Measurements from ENCODE around the gene DFFA. TPM values are rescaled to one million over a fixed set of nuclear protein-coding genes. Genes with fewer than 3 reads are reported as not detected.

DFFA gene
- total RNA-seq, 1 experiment from 2014 or later, result 94.1 TPM

- no peak overlapping the region for H3K23ac ChIP-seq (ENCODE audit: insufficient read length, low read depth, low read length)
- no peak overlapping the region for H4K5ac ChIP-seq (ENCODE audit: insufficient read length, low read depth, low read length)
- H3K9ac ChIP-seq (ENCODE audit: extremely low read depth, insufficient read length, low read length), result no peak overlapping the region
- H2BK15ac ChIP-seq (ENCODE audit: low read depth, low read length), result no peak overlapping the region
- no peak overlapping the region for H3T11ph ChIP-seq (ENCODE audit: low read length)
- H4K20me1 ChIP-seq (ENCODE audit: control insufficient read depth, insufficient read depth, insufficient read length), result no peaks in the 10 kb centered on the region
- no peak overlapping the region for H3K18ac ChIP-seq (ENCODE audit: insufficient read length, low read depth, low read length)
- Mint-ChIP-seq H3K4me3 (no peak overlapping the region), H3K27me3 (ENCODE audit: low read depth) (no peaks in the 10 kb centered on the region), H3K9me3 (no peaks in the 10 kb centered on the region), H3K36me3 (ENCODE audit: insufficient read depth in 1 of 3, low read depth in 3 of 3) (peaks cover 52 to 73% (median 71%) of the 10 kb centered on the region in 3 experiments), H3K27ac (no peak overlapping the region), H3K4me1 (peaks cover 5 to 6% of the 10 kb centered on the region in 2 experiments; a peak in 2 of 4 replicates)
- H3K56ac ChIP-seq (ENCODE audit: insufficient read length, low read depth, low read length), result no peak overlapping the region
- no peak overlapping the region for H3K4me2 ChIP-seq (ENCODE audit: insufficient read depth, insufficient read length, low read length)
- no peak overlapping the region for H3K4ac ChIP-seq (ENCODE audit: low read depth, low read length)
- H2AK5ac ChIP-seq (ENCODE audit: insufficient read length, low read length), result no peak overlapping the region
- no peaks in the 10 kb centered on the region for H3K9me3 ChIP-seq (ENCODE audit: control insufficient read depth, low read depth, low read length)
- WGBS (ENCODE audit: extremely low coverage, insufficient read length, low lambda C conversion rate), result no CpG with 5 or more reads among the region's 2 CpGs
- H2BK12ac ChIP-seq (ENCODE audit: insufficient read length, low read depth, low read length), result no peak overlapping the region
- no peak overlapping the region for H3K14ac ChIP-seq (ENCODE audit: insufficient read depth, low read length)
- H2BK5ac ChIP-seq (ENCODE audit: insufficient read length, low read length), result no peak overlapping the region
- no peak overlapping the region for H4K8ac ChIP-seq (replicated peaks; ENCODE audit: insufficient read length, low read depth, low read length)
- no peaks in the 10 kb centered on the region for H3K79me1 ChIP-seq (ENCODE audit: insufficient read depth, low read depth, low read length, poor library complexity, severe bottlenecking)
- no peak overlapping the region for H2AFZ ChIP-seq (ENCODE audit: low read length)
- no peak overlapping the region for H2BK120ac ChIP-seq (ENCODE audit: low read depth, low read length, poor library complexity, severe bottlenecking)
- TF ChIP-seq, protein P1, sequence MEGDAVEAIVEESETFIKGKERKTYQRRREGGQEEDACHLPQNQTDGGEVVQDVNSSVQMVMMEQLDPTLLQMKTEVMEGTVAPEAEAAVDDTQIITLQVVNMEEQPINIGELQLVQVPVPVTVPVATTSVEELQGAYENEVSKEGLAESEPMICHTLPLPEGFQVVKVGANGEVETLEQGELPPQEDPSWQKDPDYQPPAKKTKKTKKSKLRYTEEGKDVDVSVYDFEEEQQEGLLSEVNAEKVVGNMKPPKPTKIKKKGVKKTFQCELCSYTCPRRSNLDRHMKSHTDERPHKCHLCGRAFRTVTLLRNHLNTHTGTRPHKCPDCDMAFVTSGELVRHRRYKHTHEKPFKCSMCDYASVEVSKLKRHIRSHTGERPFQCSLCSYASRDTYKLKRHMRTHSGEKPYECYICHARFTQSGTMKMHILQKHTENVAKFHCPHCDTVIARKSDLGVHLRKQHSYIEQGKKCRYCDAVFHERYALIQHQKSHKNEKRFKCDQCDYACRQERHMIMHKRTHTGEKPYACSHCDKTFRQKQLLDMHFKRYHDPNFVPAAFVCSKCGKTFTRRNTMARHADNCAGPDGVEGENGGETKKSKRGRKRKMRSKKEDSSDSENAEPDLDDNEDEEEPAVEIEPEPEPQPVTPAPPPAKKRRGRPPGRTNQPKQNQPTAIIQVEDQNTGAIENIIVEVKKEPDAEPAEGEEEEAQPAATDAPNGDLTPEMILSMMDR (conservative IDR thresholded peaks at IDR 0.05), result no peak
- H3K4me1 ChIP-seq (ENCODE audit: insufficient read depth, low read length), result 0 out of 2 replicates have a peak, but pooled peaks cover 2% of the 10 kb centered on the region
- H3K23me2 ChIP-seq (ENCODE audit: insufficient read length, low read depth, low read length, poor library complexity, severe bottlenecking), result no peaks in the 10 kb centered on the region
- H3K27me3 ChIP-seq (ENCODE audit: insufficient read depth, low read length), result no peaks in the 10 kb centered on the region
- no peak for DNase-seq
- no peak overlapping the region for H4K91ac ChIP-seq (ENCODE audit: insufficient read length, low read depth, low read length)
- no peak overlapping the region for H3K27ac ChIP-seq (ENCODE audit: insufficient read length, low read depth, low read length)
- peaks cover 3% of the 10 kb centered on the region; the same call in 1 of the 2 replicates for H3K79me2 ChIP-seq (ENCODE audit: insufficient read depth, low read length)
- H2BK20ac ChIP-seq (ENCODE audit: low read depth, low read length, poor library complexity, severe bottlenecking), result no peak overlapping the region
Measured at GRCh38 chr1:10467078-10467477, 5.3 kb downstream of the DFFA start.
